HFFc6 (cell line): Measurements from ENCODE around the gene USP32. TPM values are rescaled to one million over a fixed set of nuclear protein-coding genes. Genes with fewer than 3 reads are reported as not detected.
"Not testable (repeated sequence)": the region's sequence is repeated elsewhere in the genome, so short reads cannot be mapped to it uniquely, and the experiment has no call there.

ENCODE experiments used
- DNase-seq: peaks from one replicate; pipeline ENCODE4 v3.0.0-alpha.2; 2018
- H3K27ac Mint-ChIP-seq: 2 replicates; pipeline ENCODE4 v1.8.0; 2020; ENCODE audit warnings: mild to moderate bottlenecking, mixed read lengths
- H3K27me3 Mint-ChIP-seq: 2 replicates; pipeline ENCODE4 v1.8.0; 2021; ENCODE audit warnings: mild to moderate bottlenecking, moderate library complexity, mixed read lengths; ENCODE audit not compliant: insufficient read depth
- H3K36me3 Mint-ChIP-seq: 2 replicates; pipeline ENCODE4 v1.8.0; 2021; ENCODE audit warnings: low read depth, mixed read lengths
- H3K4me1 Mint-ChIP-seq: 2 replicates; pipeline ENCODE4 v1.8.0; 2020; ENCODE audit warnings: low read depth, mixed read lengths
- H3K4me3 Mint-ChIP-seq: 2 replicates; pipeline ENCODE4 v1.8.0; 2020; ENCODE audit warnings: mild to moderate bottlenecking, moderate library complexity, mixed read lengths
- H3K9me3 Mint-ChIP-seq: 2 replicates; pipeline ENCODE4 v1.8.0; 2020; ENCODE audit warnings: mild to moderate bottlenecking, mixed read lengths
- total RNA-seq, 6 experiments: library from RNA; stranded (reverse); fragmentation: NEBNext Ultra II Directional; extraction: Animal tissue kit (Norgen Biotek cat#: 25700); gene quantifications; 2 replicates in 1 of 6; 3 replicates in 5 of 6; pipeline ENCODE4 v1.2.3, GENCODE V29; 2021
- TF ChIP-seq, protein P1 (sequence below): fragments of 200-600 bp; sonication (generic); IDR thresholded peaks from 2 replicates; pipeline ENCODE4 v1.5.0; 2021; ENCODE audit warnings: antibody characterized with exemption, mild to moderate bottlenecking

Gene USP32
- total RNA-seq, 6 experiments from 2014 or later = 46.7 to 57.3 (median 51.7) TPM

DNA sequence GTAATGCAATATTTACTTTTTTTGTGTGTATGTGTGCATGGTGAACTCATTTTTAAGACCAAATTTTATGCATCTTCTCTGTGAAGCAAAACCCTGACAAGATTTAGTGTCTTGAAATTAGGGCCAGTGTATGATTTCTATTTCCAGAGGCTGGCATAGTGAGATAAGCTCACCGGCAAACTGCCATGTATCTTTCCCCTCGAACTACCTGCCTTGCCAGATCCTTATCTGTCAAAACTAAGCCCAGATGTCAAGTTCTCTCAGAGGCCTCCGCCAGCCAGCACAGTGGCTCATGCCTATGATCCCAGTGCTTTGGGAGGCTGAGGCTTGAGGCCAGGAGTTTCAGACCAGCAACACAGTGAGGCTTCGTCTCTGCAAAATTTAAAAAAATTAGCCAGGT, 10.0 kb downstream of the USP32 start:
- Mint-ChIP-seq H3K27ac (no peak overlapping the region), H3K36me3 (peaks cover 5% of the 10 kb centered on the region), H3K27me3 (no peaks in the 10 kb centered on the region), H3K4me3 (no peak overlapping the region), H3K9me3 (no peaks in the 10 kb centered on the region), H3K4me1 (peaks cover 56% of the 10 kb centered on the region)
- TF ChIP-seq, protein P1, sequence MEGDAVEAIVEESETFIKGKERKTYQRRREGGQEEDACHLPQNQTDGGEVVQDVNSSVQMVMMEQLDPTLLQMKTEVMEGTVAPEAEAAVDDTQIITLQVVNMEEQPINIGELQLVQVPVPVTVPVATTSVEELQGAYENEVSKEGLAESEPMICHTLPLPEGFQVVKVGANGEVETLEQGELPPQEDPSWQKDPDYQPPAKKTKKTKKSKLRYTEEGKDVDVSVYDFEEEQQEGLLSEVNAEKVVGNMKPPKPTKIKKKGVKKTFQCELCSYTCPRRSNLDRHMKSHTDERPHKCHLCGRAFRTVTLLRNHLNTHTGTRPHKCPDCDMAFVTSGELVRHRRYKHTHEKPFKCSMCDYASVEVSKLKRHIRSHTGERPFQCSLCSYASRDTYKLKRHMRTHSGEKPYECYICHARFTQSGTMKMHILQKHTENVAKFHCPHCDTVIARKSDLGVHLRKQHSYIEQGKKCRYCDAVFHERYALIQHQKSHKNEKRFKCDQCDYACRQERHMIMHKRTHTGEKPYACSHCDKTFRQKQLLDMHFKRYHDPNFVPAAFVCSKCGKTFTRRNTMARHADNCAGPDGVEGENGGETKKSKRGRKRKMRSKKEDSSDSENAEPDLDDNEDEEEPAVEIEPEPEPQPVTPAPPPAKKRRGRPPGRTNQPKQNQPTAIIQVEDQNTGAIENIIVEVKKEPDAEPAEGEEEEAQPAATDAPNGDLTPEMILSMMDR = no peak
- DNase-seq = no peak

DNA sequence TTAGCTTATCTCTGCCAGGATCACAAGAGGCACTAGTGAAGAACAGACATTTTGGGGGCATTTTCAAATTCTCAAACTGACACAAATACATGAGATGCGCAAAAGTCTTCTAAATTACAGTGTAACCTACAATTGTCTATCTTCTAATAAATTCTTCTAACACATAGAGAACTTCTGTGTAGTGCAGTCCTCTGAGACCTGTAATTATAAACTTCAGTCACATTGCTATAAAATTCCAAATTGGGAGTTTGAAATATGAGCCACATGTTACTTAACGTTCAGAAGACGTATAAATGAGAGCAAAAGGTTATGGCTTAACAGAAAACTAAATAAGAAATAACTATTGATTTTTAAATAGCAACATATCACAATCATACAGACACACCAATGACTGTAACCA, 12.5 kb downstream of the USP32 start:
- peaks cover 34% of the 10 kb centered on the region for H3K4me1 Mint-ChIP-seq
- H3K4me3 Mint-ChIP-seq, H3K27ac Mint-ChIP-seq, H3K9me3 Mint-ChIP-seq, H3K36me3 Mint-ChIP-seq, H3K27me3 Mint-ChIP-seq, DNase-seq: not testable (repeated sequence)

DNA sequence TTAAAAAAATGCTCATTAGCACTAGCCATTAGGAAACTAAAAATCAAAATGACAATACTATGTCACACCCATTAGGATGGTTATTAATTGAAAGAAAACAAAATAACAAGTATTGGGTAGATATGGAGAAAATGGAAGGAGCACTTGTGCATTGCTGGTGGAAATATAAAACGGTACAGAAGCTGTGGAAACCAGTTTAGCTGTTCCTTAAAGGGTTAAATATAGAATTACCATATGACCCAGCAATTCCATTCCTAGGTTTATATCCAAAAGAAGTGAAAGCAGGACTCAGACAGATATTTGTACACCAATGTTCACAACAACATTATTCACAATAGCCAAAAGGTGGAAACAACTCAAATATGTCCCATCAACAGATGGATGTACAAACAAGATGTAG, 13.7 kb downstream of the USP32 start:
- DNase-seq, H3K9me3 Mint-ChIP-seq: not testable (repeated sequence)

DNA sequence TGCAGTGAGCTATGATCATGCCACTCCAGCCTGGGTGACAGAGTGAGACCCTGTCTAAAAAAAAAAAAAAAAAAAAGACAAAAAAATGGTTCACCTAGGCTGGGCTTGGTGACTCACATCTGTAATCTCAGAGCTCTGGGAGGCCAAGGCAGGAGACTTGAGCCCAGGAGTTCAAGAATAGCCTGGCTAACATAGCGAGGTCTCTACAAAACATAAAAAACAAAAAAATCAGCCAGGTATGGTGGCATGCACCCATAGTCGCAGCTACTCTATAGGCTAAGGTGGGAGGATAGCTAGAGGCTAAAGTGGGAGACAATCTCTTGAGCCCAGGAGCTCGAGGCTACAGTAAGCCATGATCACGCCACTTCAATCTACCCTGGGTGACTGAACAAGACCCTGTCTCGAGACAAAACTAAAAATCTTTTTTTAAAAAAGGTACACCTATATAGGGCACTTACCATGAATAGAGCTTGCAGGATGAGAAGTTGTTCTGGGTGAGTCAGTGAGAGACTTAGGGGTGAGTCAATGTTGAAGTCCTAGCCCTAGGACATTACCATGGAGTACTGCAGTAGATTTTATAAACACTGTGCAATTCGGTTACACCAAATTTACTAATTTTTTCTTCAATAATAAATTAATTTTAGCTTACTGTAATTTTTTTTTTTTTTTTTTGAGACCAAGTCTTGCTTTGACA, 19.0 kb downstream of the USP32 start:
- TF ChIP-seq, protein P1 = no peak
- H3K36me3 Mint-ChIP-seq = peaks cover 15% of the 10 kb centered on the region
- DNase-seq = peak; percentile 86
- H3K27me3 Mint-ChIP-seq = no peaks in the 10 kb centered on the region
- H3K4me3 Mint-ChIP-seq = peak overlapping the region; percentile 69
- H3K9me3 Mint-ChIP-seq = no peaks in the 10 kb centered on the region
- peaks cover 33% of the 10 kb centered on the region for H3K4me1 Mint-ChIP-seq
- peak overlapping the region; percentile 89 for H3K27ac Mint-ChIP-seq

More for the DNA sequence above, 13.7 kb downstream of the USP32 start:
- Mint-ChIP-seq H3K36me3 (peaks cover 12% of the 10 kb centered on the region), H3K4me1 (peaks cover 29% of the 10 kb centered on the region)
- not testable (repeated sequence) for H3K27ac Mint-ChIP-seq, H3K4me3 Mint-ChIP-seq, H3K27me3 Mint-ChIP-seq

DNA sequence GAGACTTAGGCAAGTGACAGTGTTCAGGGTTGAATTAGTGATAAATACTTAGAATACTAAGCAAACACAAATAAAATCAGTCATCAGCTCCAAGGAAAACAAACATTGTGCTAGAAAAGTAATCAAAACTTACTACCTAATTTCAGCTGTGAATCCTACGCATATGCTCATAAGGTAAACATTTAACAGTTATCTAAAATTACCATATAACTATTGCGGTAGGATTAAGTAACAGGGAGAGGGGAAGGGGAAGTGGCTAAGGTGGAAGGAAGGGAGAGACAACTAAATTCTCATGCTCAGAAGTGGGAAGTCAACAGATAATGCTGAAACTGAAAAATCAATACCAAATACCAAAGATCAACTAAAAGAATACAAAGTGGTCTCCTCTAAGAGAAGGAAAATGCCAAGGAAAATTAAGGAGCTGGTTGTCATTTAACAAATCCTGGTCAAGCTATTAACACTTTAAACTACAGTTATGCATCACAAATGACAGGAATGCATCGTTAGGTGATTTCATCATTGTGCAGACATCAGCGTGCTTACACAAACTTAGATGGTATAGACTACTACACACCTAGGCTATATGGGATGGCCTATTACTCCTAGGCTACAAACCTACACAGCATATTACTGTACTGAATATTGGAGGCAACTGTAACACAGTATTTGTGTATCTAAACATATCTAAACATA, 20.0 kb downstream of the USP32 start:
- TF ChIP-seq, protein P1 = no peak
- H3K4me1 Mint-ChIP-seq = peaks cover 33% of the 10 kb centered on the region
- peak overlapping the region; percentile 52 for H3K27ac Mint-ChIP-seq
- no peaks in the 10 kb centered on the region for H3K9me3 Mint-ChIP-seq
- no peaks in the 10 kb centered on the region for H3K27me3 Mint-ChIP-seq
- no peak overlapping the region for H3K4me3 Mint-ChIP-seq
- DNase-seq = no peak
- H3K36me3 Mint-ChIP-seq = peaks cover 15% of the 10 kb centered on the region

DNA sequence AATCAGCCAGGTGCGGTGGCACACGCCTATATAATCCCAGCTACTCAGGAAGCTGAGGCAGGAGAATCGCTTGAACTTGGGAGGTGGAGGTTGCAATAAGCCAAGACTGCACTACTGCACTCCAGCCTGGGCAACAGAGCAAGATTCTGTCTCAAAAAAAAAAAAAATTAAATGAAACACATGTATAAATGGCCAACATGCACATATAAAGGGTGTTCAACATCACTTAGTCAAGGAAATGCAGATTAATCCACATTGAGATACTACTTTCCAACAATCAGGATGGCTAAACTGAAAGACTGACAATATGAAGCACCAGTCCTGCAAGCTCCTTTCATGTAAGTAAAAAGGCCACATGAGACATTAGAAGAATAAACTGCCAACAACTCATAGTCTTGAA, 20.5 kb downstream of the USP32 start:
- H3K9me3 Mint-ChIP-seq = no peaks in the 10 kb centered on the region
- no peak overlapping the region for H3K4me3 Mint-ChIP-seq
- no peak for DNase-seq
- no peak overlapping the region for H3K27ac Mint-ChIP-seq
- TF ChIP-seq, protein P1 = no peak
- no peaks in the 10 kb centered on the region for H3K27me3 Mint-ChIP-seq
- peaks cover 33% of the 10 kb centered on the region for H3K4me1 Mint-ChIP-seq
- H3K36me3 Mint-ChIP-seq = peaks cover 15% of the 10 kb centered on the region
